A549 (cell line): ENCODE measurements around the gene BRINP1. TPM values are rescaled to one million over a fixed set of nuclear protein-coding genes. Genes with fewer than 3 reads are reported as not detected.

Experiments
- ATAC-seq, 2 experiments: fragments of 200-7000 bp in 1 of 2; fragments of >200 bp in 1 of 2; cut with Nextera tagmentation in 1 of 2; cut with Tn5 transposase in 1 of 2; 3 replicates each; pipeline versions ENCODE4 v1.8.0 to v1.9.1; 2018 to 2020; ENCODE audit warnings: mild to moderate bottlenecking in 1 of 2, moderate library complexity in 1 of 2
- CTCF ChIA-PET: fragments of 300-600 bp; sonication (Branson Sonifier 250); formaldehyde crosslinking; extraction: SDS; loops from one replicate; lab custom pipeline; 2021; ENCODE audit warnings: antibody characterized with exemption, inconsistent platforms; lab: Yijun Ruan, JAX
- POLR2A ChIA-PET: fragments of 350-600 bp; formaldehyde crosslinking; extraction: SDS; loops from one replicate; lab custom pipeline; 2021; ENCODE audit warnings: antibody characterized with exemption, inconsistent platforms; lab: Yijun Ruan, JAX
- DNase-seq, 2 experiments: peaks; one replicate each; pipeline versions ENCODE4 v3.0.0 to v3.0.0-alpha.2; 2011 to 2016; ENCODE audit warnings: low read depth in 1 of 2, low spot score in 1 of 2
- FAIRE-seq: peaks from 2 replicates; lab custom pipeline; 2011; peaks lifted over from hg19 to GRCh38; lab: Jason Lieb, UNC
- H3K27ac ChIP-seq, 2 experiments: fragments of >200 bp; sonication (Bioruptor Twin); formaldehyde crosslinking; 3 replicates each; pipeline ENCODE4 v1.5.1; 2016 to 2017
- H3K4me1 ChIP-seq: fragments of >200 bp; sonication (Bioruptor Twin); formaldehyde crosslinking; 3 replicates; pipeline ENCODE4 v1.6.1; 2016
- H3K4me2 ChIP-seq: fragments of >200 bp; sonication (Bioruptor Twin); formaldehyde crosslinking; 3 replicates; pipeline ENCODE4 v1.6.1; 2016
- H3K4me3 ChIP-seq: fragments of >200 bp; sonication (Bioruptor Twin); formaldehyde crosslinking; 3 replicates; pipeline ENCODE4 v1.5.1; 2016
- H3K9me3 ChIP-seq: fragments of >200 bp; sonication (Bioruptor Twin); formaldehyde crosslinking; 3 replicates; pipeline ENCODE4 v1.6.1; 2016
- BHLHE40 ChIP-seq: IDR thresholded peaks from 2 replicates; pipeline ENCODE4 v1.6.1; 2012; ENCODE audit warnings: low read depth, low read length, inconsistent platforms
- CBX8 ChIP-seq: fragments of 200-600 bp; sonication (generic); IDR thresholded peaks from 2 replicates; pipeline ENCODE4 v1.6.1; 2016
- CEBPB ChIP-seq, 2 experiments: fragments of >200 bp in 1 of 2; sonication (Bioruptor Twin) in 1 of 2; formaldehyde crosslinking in 1 of 2; IDR thresholded peaks; 2 replicates each; pipeline ENCODE4 v1.6.1; 2012 to 2016
- CHD2 ChIP-seq: fragments of 150-350 bp; IDR thresholded peaks from 2 replicates; pipeline ENCODE4 v1.6.1; 2014; ENCODE audit warnings: low read length; ENCODE audit not compliant: partially characterized antibody
- EHF ChIP-seq: fragments of 250-450 bp; sonication (Bioruptor Pico); IDR thresholded peaks from 2 replicates; pipeline ENCODE4 v1.5.0; 2020; ENCODE audit warnings: mild to moderate bottlenecking
- EP300 ChIP-seq, 2 experiments: fragments of >200 bp; sonication (Bioruptor Twin); formaldehyde crosslinking; IDR thresholded peaks; 2 replicates in 1 of 2; 3 replicates in 1 of 2; pipeline ENCODE4 v1.6.1; 2016 to 2017
- ESRRA ChIP-seq: fragments of 150-350 bp; IDR thresholded peaks from 2 replicates; pipeline ENCODE4 v1.6.1; 2014; ENCODE audit warnings: mild to moderate bottlenecking, low read length, borderline replicate concordance
- HDAC2 ChIP-seq: fragments of 200-600 bp; sonication (generic); IDR thresholded peaks from 2 replicates; pipeline ENCODE4 v1.6.1; 2016
- HOXB13 ChIP-seq: fragments of 250-450 bp; sonication (Bioruptor Pico); IDR thresholded peaks from 2 replicates; pipeline ENCODE4 v1.5.0; 2020; ENCODE audit warnings: low read depth, mild to moderate bottlenecking, moderate library complexity
- JUN ChIP-seq, 2 experiments: fragments of >200 bp; sonication (Bioruptor Twin); formaldehyde crosslinking; IDR thresholded peaks; 2 replicates in 1 of 2; 3 replicates in 1 of 2; pipeline ENCODE4 v1.6.1; 2016 to 2017
- JUNB ChIP-seq: fragments of >200 bp; sonication (Bioruptor Twin); formaldehyde crosslinking; IDR thresholded peaks from 2 replicates; pipeline ENCODE4 v1.6.1; 2016
- KDM1A ChIP-seq: fragments of 200-600 bp; sonication (generic); IDR thresholded peaks from 2 replicates; pipeline ENCODE4 v1.6.1; 2016; ENCODE audit warnings: low read depth, mild to moderate bottlenecking
- MAZ ChIP-seq: fragments of 150-350 bp; IDR thresholded peaks from 2 replicates; pipeline ENCODE4 v1.6.1; 2014; ENCODE audit warnings: antibody characterized with exemption, low read depth, low read length, borderline replicate concordance
- NFE2L2 ChIP-seq: fragments of 150-350 bp; conservative IDR thresholded peaks from 2 replicates; pipeline ENCODE4 v1.6.1; 2014; ENCODE audit warnings: low read length
- POLR2AphosphoS2 ChIP-seq: conservative IDR thresholded peaks from 2 replicates; pipeline ENCODE4 v1.6.1; 2012; ENCODE audit warnings: low read length, improper control_type of control experiment, inconsistent platforms
- RCOR1 ChIP-seq: fragments of 150-350 bp; IDR thresholded peaks from 2 replicates; pipeline ENCODE4 v1.6.1; 2014; ENCODE audit warnings: antibody characterized with exemption, low read length, low read depth
- SREBF2 ChIP-seq: fragments of 450-650 bp; IDR thresholded peaks from 2 replicates; pipeline ENCODE4 v1.6.1; 2014; ENCODE audit warnings: mild to moderate bottlenecking, moderate library complexity
- TFCP2L1 ChIP-seq: fragments of 250-450 bp; sonication (Bioruptor Pico); IDR thresholded peaks from 2 replicates; pipeline ENCODE4 v1.5.0; 2021; ENCODE audit warnings: mild to moderate bottlenecking
- ZC3H11A ChIP-seq: fragments of 450-650 bp; IDR thresholded peaks from 2 replicates; pipeline ENCODE4 v1.6.1; 2014; ENCODE audit warnings: antibody characterized with exemption, mild to moderate bottlenecking
- ZSCAN20 ChIP-seq: fragments of 250-450 bp; sonication (Bioruptor Pico); IDR thresholded peaks from 2 replicates; pipeline ENCODE4 v1.8.0; 2022; ENCODE audit warnings: mild to moderate bottlenecking, moderate library complexity
- WGBS: methylation state at CpG from one replicate; pipeline ENCODE4 v1.1.6; 2017; ENCODE audit errors: missing lambda C conversion rate; 5-methylcytosine and 5-hydroxymethylcytosine counted together
- polyA plus RNA-seq, 4 experiments: library from polyadenylated mRNA; depleted of rRNA in 3 of 4; stranded (reverse); fragments of >200 nt; fragmentation: RNase III in 1 of 4; extraction: RNeasy Plus Mini Kit Qiagen cat#74134 plus additional on column Dnase treatment in 1 of 4; gene quantifications; 2 replicates in 3 of 4; 3 replicates in 1 of 4; pipeline ENCODE4 v1.2.3, GENCODE V29; 2011 to 2017
- TF ChIP-seq, protein P1 (sequence below): fragments of 250-450 bp; sonication (Bioruptor Pico); IDR thresholded peaks from 2 replicates; pipeline ENCODE4 v1.5.0; 2021; ENCODE audit warnings: mild to moderate bottlenecking, moderate library complexity, borderline replicate concordance
- TF ChIP-seq, protein P2 (sequence below): fragments of >200 bp; sonication (Bioruptor Twin); formaldehyde crosslinking; IDR thresholded peaks from 3 replicates; pipeline ENCODE4 v1.5.1; 2016
- TF ChIP-seq, protein P3 (sequence below): IDR thresholded peaks from 2 replicates; pipeline ENCODE4 v1.6.1; 2012; ENCODE audit warnings: low read depth, borderline replicate concordance
- TF ChIP-seq, protein P4 (sequence below): IDR thresholded peaks from 2 replicates; pipeline ENCODE4 v1.6.1; 2012
- TF ChIP-seq, protein P5 (sequence below): fragments of 200-600 bp; sonication (generic); IDR thresholded peaks from 2 replicates; pipeline ENCODE4 v1.6.1; 2016; ENCODE audit warnings: antibody characterized with exemption, mild to moderate bottlenecking, moderate library complexity

The BRINP1 gene
- polyA plus RNA-seq, 2 of the 4 experiments (the other 2 are of a cell fraction): 0.13 to 0.17 TPM

DNA sequence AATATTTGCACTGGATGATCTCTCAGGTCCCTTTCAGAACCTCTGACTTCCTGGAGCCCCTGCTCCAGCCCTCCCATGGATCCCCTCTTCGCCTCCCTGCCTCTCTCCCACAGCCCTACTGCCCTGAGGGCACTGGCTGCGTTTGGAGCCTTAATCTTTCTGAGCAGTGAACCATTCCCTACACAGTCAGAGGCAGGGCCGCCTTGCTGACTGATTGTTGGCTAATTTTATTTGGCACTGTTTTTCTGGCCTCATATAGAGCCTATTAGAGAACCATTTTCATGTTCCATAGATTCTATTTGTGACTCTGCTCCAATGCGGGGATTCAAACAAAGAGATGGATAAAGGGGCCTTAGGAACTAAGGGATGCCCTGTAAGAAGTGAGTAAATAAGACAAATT lies 91.1 kb downstream of the BRINP1 start:
- CTCF ChIA-PET: no interaction called here
- POLR2A ChIA-PET: no interaction called here
- DNase-seq: no peak
- H3K9me3 ChIP-seq: no peaks in the 10 kb centered on the region
- ATAC-seq: no peak
- whole genome bisulfite sequencing: 3% methylated on average over 4 of the region's 4 CpGs
- H3K4me2 ChIP-seq: no peak overlapping the region
- TF ChIP-seq, protein P1, sequence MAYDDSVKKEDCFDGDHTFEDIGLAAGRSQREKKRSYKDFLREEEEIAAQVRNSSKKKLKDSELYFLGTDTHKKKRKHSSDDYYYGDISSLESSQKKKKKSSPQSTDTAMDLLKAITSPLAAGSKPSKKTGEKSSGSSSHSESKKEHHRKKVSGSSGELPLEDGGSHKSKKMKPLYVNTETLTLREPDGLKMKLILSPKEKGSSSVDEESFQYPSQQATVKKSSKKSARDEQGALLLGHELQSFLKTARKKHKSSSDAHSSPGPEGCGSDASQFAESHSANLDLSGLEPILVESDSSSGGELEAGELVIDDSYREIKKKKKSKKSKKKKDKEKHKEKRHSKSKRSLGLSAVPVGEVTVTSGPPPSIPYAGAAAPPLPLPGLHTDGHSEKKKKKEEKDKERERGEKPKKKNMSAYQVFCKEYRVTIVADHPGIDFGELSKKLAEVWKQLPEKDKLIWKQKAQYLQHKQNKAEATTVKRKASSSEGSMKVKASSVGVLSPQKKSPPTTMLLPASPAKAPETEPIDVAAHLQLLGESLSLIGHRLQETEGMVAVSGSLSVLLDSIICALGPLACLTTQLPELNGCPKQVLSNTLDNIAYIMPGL (CRISPR knock-in tag): no peak
- TF ChIP-seq, protein P2, sequence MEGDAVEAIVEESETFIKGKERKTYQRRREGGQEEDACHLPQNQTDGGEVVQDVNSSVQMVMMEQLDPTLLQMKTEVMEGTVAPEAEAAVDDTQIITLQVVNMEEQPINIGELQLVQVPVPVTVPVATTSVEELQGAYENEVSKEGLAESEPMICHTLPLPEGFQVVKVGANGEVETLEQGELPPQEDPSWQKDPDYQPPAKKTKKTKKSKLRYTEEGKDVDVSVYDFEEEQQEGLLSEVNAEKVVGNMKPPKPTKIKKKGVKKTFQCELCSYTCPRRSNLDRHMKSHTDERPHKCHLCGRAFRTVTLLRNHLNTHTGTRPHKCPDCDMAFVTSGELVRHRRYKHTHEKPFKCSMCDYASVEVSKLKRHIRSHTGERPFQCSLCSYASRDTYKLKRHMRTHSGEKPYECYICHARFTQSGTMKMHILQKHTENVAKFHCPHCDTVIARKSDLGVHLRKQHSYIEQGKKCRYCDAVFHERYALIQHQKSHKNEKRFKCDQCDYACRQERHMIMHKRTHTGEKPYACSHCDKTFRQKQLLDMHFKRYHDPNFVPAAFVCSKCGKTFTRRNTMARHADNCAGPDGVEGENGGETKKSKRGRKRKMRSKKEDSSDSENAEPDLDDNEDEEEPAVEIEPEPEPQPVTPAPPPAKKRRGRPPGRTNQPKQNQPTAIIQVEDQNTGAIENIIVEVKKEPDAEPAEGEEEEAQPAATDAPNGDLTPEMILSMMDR: no peak
- no peak for TF ChIP-seq JUN (IDR thresholded peaks at IDR 0.05)
- no peak for TF ChIP-seq CBX8
- no peak for TF ChIP-seq NFE2L2
- TF ChIP-seq TFCP2L1 (CRISPR knock-in tag): no peak
- TF ChIP-seq, protein P3, sequence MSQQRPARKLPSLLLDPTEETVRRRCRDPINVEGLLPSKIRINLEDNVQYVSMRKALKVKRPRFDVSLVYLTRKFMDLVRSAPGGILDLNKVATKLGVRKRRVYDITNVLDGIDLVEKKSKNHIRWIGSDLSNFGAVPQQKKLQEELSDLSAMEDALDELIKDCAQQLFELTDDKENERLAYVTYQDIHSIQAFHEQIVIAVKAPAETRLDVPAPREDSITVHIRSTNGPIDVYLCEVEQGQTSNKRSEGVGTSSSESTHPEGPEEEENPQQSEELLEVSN: no peak
- no peak for TF ChIP-seq HDAC2
- no peak for TF ChIP-seq ZSCAN20 (CRISPR knock-in tag)
- no peak for TF ChIP-seq BHLHE40
- no peak for TF ChIP-seq RCOR1
- TF ChIP-seq MAZ: no peak
- no peaks in the 10 kb centered on the region for H3K4me1 ChIP-seq
- no peak overlapping the region for H3K4me3 ChIP-seq
- FAIRE-seq: no peak
- H3K27ac ChIP-seq: no peak overlapping the region

DNA sequence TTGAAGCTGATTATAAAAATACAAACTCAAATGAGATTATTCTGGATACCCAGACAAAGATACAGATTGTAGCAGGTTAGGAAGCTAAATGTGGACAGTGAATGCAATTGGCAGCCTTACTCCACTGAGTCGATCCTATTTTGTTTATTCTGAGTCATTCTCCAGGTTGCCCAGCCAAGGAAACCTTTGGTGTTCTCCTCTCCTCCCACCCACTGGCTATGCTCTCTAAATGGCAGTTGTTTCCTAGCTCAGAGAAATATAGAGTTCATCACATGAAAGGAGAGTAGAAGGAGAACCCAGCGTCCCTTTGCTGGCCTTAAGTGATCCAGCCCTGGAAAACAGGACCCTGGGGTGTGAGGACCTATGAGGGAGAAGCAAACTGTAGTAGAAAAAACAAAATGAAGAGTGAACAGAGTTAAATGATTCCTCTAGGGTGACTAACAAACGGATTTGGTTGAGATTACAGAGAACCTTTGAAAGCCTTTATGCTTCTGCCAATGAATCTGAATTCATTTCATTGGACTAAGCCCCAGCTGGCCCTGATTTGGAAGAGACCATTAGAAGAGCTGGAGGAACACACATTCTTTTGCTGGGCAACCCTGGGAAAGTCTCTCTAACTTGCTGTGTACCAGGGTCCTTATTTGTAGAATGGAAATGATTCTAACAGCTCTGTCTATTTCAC lies 95.1 kb downstream of the BRINP1 start:
- Histone ChIP-seq H3K27ac (no peak overlapping the region), H3K4me1 (no peaks in the 10 kb centered on the region), H3K9me3 (no peaks in the 10 kb centered on the region), H3K4me3 (no peak overlapping the region), H3K4me2 (no peak overlapping the region)
- FAIRE-seq (no peak), ATAC-seq (no peak), DNase-seq (no peak)
- ChIA-PET CTCF (no interaction called here), POLR2A (no interaction called here)
- no peak for TF ChIP-seq HOXB13
- TF ChIP-seq SREBF2: no peak
- no peak for TF ChIP-seq ZC3H11A
- no peak for TF ChIP-seq EP300 (IDR thresholded peaks at IDR 0.05)
- TF ChIP-seq EHF (CRISPR knock-in tag): no peak
- TF ChIP-seq, protein P4, sequence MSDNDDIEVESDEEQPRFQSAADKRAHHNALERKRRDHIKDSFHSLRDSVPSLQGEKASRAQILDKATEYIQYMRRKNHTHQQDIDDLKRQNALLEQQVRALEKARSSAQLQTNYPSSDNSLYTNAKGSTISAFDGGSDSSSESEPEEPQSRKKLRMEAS: no peak
- TF ChIP-seq HDAC2: no peak
- TF ChIP-seq, protein P2: no peak
- no peak for TF ChIP-seq JUNB
- no peak for TF ChIP-seq CEBPB (IDR thresholded peaks at IDR 0.05)
- no peak for TF ChIP-seq CHD2
- TF ChIP-seq BHLHE40: no peak
- no peak for TF ChIP-seq ESRRA
- TF ChIP-seq KDM1A: no peak
- TF ChIP-seq, protein P5, sequence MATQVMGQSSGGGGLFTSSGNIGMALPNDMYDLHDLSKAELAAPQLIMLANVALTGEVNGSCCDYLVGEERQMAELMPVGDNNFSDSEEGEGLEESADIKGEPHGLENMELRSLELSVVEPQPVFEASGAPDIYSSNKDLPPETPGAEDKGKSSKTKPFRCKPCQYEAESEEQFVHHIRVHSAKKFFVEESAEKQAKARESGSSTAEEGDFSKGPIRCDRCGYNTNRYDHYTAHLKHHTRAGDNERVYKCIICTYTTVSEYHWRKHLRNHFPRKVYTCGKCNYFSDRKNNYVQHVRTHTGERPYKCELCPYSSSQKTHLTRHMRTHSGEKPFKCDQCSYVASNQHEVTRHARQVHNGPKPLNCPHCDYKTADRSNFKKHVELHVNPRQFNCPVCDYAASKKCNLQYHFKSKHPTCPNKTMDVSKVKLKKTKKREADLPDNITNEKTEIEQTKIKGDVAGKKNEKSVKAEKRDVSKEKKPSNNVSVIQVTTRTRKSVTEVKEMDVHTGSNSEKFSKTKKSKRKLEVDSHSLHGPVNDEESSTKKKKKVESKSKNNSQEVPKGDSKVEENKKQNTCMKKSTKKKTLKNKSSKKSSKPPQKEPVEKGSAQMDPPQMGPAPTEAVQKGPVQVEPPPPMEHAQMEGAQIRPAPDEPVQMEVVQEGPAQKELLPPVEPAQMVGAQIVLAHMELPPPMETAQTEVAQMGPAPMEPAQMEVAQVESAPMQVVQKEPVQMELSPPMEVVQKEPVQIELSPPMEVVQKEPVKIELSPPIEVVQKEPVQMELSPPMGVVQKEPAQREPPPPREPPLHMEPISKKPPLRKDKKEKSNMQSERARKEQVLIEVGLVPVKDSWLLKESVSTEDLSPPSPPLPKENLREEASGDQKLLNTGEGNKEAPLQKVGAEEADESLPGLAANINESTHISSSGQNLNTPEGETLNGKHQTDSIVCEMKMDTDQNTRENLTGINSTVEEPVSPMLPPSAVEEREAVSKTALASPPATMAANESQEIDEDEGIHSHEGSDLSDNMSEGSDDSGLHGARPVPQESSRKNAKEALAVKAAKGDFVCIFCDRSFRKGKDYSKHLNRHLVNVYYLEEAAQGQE: no peak
- no peak for TF ChIP-seq POLR2AphosphoS2
- 2% methylated on average over 3 of the region's 3 CpGs for WGBS
